PFSK-1 (cell line): ENCODE measurements around the gene GSG1L.

Experiments used
- FOXP2 ChIP-seq: optimal IDR thresholded peaks from 2 replicates; pipeline ENCODE3; 2011; ENCODE audit warnings: borderline replicate concordance, control low read depth, inconsistent platforms; ENCODE audit not compliant: insufficient read depth; ENCODE audit errors: extremely low read length, extremely low read depth
- POLR2AphosphoS5 ChIP-seq: IDR thresholded peaks from 2 replicates; pipeline ENCODE4 v1.6.1; 2012; ENCODE audit warnings: low read depth, mild to moderate bottlenecking, control low read depth, low read length, moderate library complexity
- SIN3A ChIP-seq: IDR thresholded peaks from 2 replicates; pipeline ENCODE4 v1.6.1; 2012; ENCODE audit warnings: mild to moderate bottlenecking, low read length, moderate library complexity, borderline replicate concordance; ENCODE audit not compliant: insufficient read depth
- TAF1 ChIP-seq: IDR thresholded peaks from 2 replicates; pipeline ENCODE4 v1.6.1; 2012; ENCODE audit warnings: low read length, control low read depth, borderline replicate concordance; ENCODE audit not compliant: insufficient read depth
- TF ChIP-seq, protein P1 (sequence below), 2 experiments: IDR thresholded peaks; 2 replicates each; pipeline versions ENCODE4 v1.6.1 to v1.8.0; 2011 to 2012; ENCODE audit warnings: low read depth in 2 of 2, low read length in 2 of 2, control low read depth in 1 of 2, inconsistent platforms in 1 of 2, mild to moderate bottlenecking in 1 of 2, moderate library complexity in 1 of 2; ENCODE audit not compliant: insufficient read depth in 1 of 2

The GSG1L gene

GRCh38 chr16:27867122-27868110, 196.1 kb downstream of the GSG1L start:
- TF ChIP-seq FOXP2 (no peak), POLR2AphosphoS5 (no peak), SIN3A (no peak), TAF1 (no peak)
- TF ChIP-seq, protein P1, sequence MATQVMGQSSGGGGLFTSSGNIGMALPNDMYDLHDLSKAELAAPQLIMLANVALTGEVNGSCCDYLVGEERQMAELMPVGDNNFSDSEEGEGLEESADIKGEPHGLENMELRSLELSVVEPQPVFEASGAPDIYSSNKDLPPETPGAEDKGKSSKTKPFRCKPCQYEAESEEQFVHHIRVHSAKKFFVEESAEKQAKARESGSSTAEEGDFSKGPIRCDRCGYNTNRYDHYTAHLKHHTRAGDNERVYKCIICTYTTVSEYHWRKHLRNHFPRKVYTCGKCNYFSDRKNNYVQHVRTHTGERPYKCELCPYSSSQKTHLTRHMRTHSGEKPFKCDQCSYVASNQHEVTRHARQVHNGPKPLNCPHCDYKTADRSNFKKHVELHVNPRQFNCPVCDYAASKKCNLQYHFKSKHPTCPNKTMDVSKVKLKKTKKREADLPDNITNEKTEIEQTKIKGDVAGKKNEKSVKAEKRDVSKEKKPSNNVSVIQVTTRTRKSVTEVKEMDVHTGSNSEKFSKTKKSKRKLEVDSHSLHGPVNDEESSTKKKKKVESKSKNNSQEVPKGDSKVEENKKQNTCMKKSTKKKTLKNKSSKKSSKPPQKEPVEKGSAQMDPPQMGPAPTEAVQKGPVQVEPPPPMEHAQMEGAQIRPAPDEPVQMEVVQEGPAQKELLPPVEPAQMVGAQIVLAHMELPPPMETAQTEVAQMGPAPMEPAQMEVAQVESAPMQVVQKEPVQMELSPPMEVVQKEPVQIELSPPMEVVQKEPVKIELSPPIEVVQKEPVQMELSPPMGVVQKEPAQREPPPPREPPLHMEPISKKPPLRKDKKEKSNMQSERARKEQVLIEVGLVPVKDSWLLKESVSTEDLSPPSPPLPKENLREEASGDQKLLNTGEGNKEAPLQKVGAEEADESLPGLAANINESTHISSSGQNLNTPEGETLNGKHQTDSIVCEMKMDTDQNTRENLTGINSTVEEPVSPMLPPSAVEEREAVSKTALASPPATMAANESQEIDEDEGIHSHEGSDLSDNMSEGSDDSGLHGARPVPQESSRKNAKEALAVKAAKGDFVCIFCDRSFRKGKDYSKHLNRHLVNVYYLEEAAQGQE (IDR thresholded peaks at IDR 0.05; ENCODE audit: insufficient read depth in 1 of 2, low read depth in 2 of 2, low read length in 2 of 2): no peak

DNA sequence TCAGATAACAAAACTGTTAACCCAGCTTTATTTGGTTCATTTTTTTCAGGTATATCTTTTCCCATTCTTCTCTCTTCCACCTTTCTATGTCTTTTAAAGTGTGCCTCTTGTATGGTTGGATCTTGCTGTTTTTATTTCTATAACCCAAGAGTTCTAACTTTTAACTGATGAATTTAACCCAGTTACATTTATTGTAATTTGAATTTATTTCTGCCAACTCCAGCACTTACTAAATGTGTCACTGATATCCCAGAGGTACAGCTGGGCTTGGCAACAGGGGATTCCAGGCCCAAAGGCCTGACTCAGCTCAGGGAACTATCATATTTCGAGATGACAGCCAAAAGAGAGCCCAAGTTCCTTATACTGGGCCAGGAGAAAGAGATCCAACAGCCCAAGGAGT, 200.1 kb downstream of the GSG1L start:
- TF ChIP-seq FOXP2: no peak
- no peak for TF ChIP-seq TAF1
- TF ChIP-seq SIN3A: no peak
- no peak for TF ChIP-seq POLR2AphosphoS5
- TF ChIP-seq, protein P1 (IDR thresholded peaks at IDR 0.05; ENCODE audit: insufficient read depth in 1 of 2, low read depth in 2 of 2, low read length in 2 of 2): no peak

DNA sequence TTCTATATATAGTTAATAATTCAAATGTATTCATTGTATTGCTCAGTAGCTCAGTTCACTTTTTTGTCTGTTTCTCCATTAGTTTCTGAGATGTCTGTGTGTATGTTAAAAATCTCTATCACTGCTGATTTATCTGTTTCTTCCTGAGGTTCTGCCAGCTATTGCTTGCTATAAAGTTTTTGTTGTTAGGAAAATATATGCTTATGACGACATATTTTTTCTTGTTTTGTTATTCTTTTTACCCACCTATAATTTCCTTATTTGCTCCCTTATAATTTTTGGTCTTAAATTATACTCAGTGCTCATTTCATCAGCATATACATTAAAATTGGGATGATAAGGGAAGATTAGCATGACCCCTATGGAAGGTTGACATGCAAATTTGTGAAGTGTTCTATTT, 200.6 kb downstream of the GSG1L start:
- TF ChIP-seq TAF1 (no peak), POLR2AphosphoS5 (no peak), FOXP2 (no peak), SIN3A (no peak)
- TF ChIP-seq, protein P1 (IDR thresholded peaks at IDR 0.05; ENCODE audit: insufficient read depth in 1 of 2, low read depth in 2 of 2, low read length in 2 of 2): no peak

DNA sequence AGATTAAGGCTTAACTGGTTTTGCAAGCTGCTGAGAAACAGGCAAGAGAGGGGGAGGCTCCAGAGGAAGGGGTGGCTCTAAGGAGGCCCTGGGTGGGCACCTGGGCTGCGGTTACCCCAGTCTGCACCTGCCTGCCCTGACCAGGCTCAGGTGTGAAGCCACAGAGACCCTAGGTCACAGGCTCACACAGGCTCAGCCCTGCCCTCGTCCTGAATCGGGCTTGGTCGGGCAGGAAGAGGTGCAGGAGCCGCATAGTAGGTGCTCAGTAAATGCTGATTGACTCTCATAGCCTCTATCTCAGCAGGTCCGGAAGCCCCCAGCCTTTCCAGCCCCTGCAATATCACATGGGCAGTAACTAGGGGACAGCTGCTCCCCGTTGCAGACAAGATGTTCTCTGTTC, 203.4 kb downstream of the GSG1L start:
- no peak for TF ChIP-seq TAF1
- TF ChIP-seq SIN3A: no peak
- no peak for TF ChIP-seq FOXP2
- TF ChIP-seq, protein P1 (IDR thresholded peaks at IDR 0.05; ENCODE audit: insufficient read depth in 1 of 2, low read depth in 2 of 2, low read length in 2 of 2): no peak
- TF ChIP-seq POLR2AphosphoS5: no peak
